ENCODE measurements around the gene JAK2. TPM values are rescaled to one million over a fixed set of nuclear protein-coding genes. Genes with fewer than 3 reads are reported as not detected.

Gene JAK2
- polyA plus RNA-seq, 2 of the 4 experiments (the other 2 are of a cell fraction) = 2.9 to 7.7 TPM

GRCh38 chr9:5146241-5146640 is 161.2 kb downstream of the JAK2 start:
- H3K4me1 ChIP-seq = no peaks in the 10 kb centered on the region
- DNase-seq (ENCODE audit: low read depth in 1 of 2, low spot score in 1 of 2) = no peak
- WGBS (ENCODE audit: missing lambda C conversion rate) = 57% methylated on average over 1 of the region's 1 CpG
- ATAC-seq = no peak
- no peak overlapping the region for H3K27ac ChIP-seq
- ChIA-PET POLR2A (no interaction called here), CTCF (interaction anchor here (1.6 kb wide), 1 partner anchor 26 kb away, joined by 3 read pairs; no protein-coding TSS in a partner anchor)
- H3K4me2 ChIP-seq = no peak overlapping the region
- no peak overlapping the region for H3K4me3 ChIP-seq
- no peaks in the 10 kb centered on the region for H3K9me3 ChIP-seq
- TF ChIP-seq CTCF (IDR thresholded peaks at IDR 0.05) (no peak), ELK1 (IDR thresholded peaks at IDR 0.05; ENCODE audit: low read depth, low read length) (no peak), RCOR1 (IDR thresholded peaks at IDR 0.05; ENCODE audit: low read depth, low read length) (no peak), TFCP2L1 (CRISPR knock-in tag; IDR thresholded peaks at IDR 0.05) (no peak), RNF2 (IDR thresholded peaks at IDR 0.05; ENCODE audit: borderline replicate concordance, low read depth) (no peak), MAZ (IDR thresholded peaks at IDR 0.05; ENCODE audit: borderline replicate concordance, low read depth, low read length) (no peak), MYC (IDR thresholded peaks at IDR 0.05; ENCODE audit: borderline replicate concordance, low read length) (no peak), SMC3 (IDR thresholded peaks at IDR 0.05) (no peak), GATA3 (IDR thresholded peaks at IDR 0.05; ENCODE audit: borderline replicate concordance) (no peak), HOXB13 (CRISPR knock-in tag; IDR thresholded peaks at IDR 0.05; ENCODE audit: low read depth) (no peak), FOSL2 (IDR thresholded peaks at IDR 0.05) (no peak), FOSL2 (CRISPR knock-in tag; IDR thresholded peaks at IDR 0.05) (no peak), FOXS1 (CRISPR knock-in tag; IDR thresholded peaks at IDR 0.05) (no peak), HDAC2 (IDR thresholded peaks at IDR 0.05) (no peak), HOXA7 (CRISPR knock-in tag; IDR thresholded peaks at IDR 0.05) (no peak)
- FAIRE-seq = no peak

Other genes with a start within 250 kb of the JAK2 start
- gene AK3, start 244.1 kb upstream of the JAK2 start, polyA plus RNA-seq (2011; rRNA removed) = 70.4 and 83.0 TPM in 2 replicates
- gene AK3, start 244.1 kb upstream of the JAK2 start, polyA plus RNA-seq (2017; fragmentation: RNase III; extraction: RNeasy Plus Mini Kit Qiagen cat#74134 plus additional on column Dnase treatment) = 42.6 to 51.0 TPM (median 49.0 TPM) in 3 replicates
- gene RCL1, start 192.3 kb upstream of the JAK2 start, polyA plus RNA-seq (2011; rRNA removed) = 25.5 and 26.7 TPM in 2 replicates
- 27.5 to 30.0 TPM (median 29.4 TPM) in 3 replicates for gene RCL1, start 192.3 kb upstream of the JAK2 start, polyA plus RNA-seq (2017; fragmentation: RNase III; extraction: RNeasy Plus Mini Kit Qiagen cat#74134 plus additional on column Dnase treatment)
- not detected in 2 replicates for gene INSL6, start 200.4 kb downstream of the JAK2 start, polyA plus RNA-seq (2011; rRNA removed)
- gene INSL6, start 200.4 kb downstream of the JAK2 start, polyA plus RNA-seq (2017; fragmentation: RNase III; extraction: RNeasy Plus Mini Kit Qiagen cat#74134 plus additional on column Dnase treatment) = not detected in 3 replicates
- 54.0 and 77.5 TPM in 2 replicates for gene INSL4, start 246.1 kb downstream of the JAK2 start, polyA plus RNA-seq (2011; rRNA removed)
- gene INSL4, start 246.1 kb downstream of the JAK2 start, polyA plus RNA-seq (2017; fragmentation: RNase III; extraction: RNeasy Plus Mini Kit Qiagen cat#74134 plus additional on column Dnase treatment) = 8.6 to 12.1 TPM (median 11.5 TPM) in 3 replicates

Data from A549 (cell line).